HepG2 (cell line): ENCODE data around the gene LRRC45. TPM values are rescaled to one million over a fixed set of nuclear protein-coding genes. Genes with fewer than 3 reads are reported as not detected.
A peak's percentile ranks its signal among the peaks of the same experiment; 100 is the strongest.

Source experiments
- ARNT2 ChIP-seq: sonication (generic); formaldehyde crosslinking; IDR thresholded peaks from 2 replicates; pipeline ENCODE4 v1.8.0; 2022; ENCODE audit warnings: mild to moderate bottlenecking, low read depth, missing genetic modification reagents, moderate library complexity
- CCAR2 ChIP-seq: fragments of 200-400 bp; formaldehyde crosslinking; optimal IDR thresholded peaks from 2 replicates; pipeline ENCODE3; 2018; ENCODE audit warnings: low read depth, mild to moderate bottlenecking, low read length, moderate library complexity
- ETV6 ChIP-seq: sonication (generic); formaldehyde crosslinking; conservative IDR thresholded peaks from 2 replicates; pipeline ENCODE4 v1.4.0; 2020; ENCODE audit warnings: missing genetic modification reagents
- GFI1 ChIP-seq: sonication (generic); formaldehyde crosslinking; IDR thresholded peaks from 2 replicates; pipeline ENCODE4 v1.5.0; 2020; ENCODE audit warnings: missing genetic modification reagents, mild to moderate bottlenecking, borderline replicate concordance
- HNF4A ChIP-seq: sonication (generic); formaldehyde crosslinking; IDR thresholded peaks from 2 replicates; pipeline ENCODE4 v1.4.0; 2020; ENCODE audit warnings: missing genetic modification reagents
- KAT7 ChIP-seq: IDR thresholded peaks from 2 replicates; pipeline ENCODE4 v1.6.1; 2018; ENCODE audit warnings: borderline replicate concordance, missing compliant biosample characterization
- KDM2A ChIP-seq: sonication (generic); formaldehyde crosslinking; IDR thresholded peaks from 2 replicates; pipeline ENCODE4 v1.4.0; 2020; ENCODE audit warnings: low read depth, missing genetic modification reagents, borderline replicate concordance
- KLF16 ChIP-seq, 2 experiments: sonication (generic) in 1 of 2; formaldehyde crosslinking in 1 of 2; IDR thresholded peaks; 2 replicates each; pipeline versions ENCODE4 v1.6.1 to v1.8.0; 2016 to 2023; ENCODE audit warnings: missing genetic modification reagents in 2 of 2, missing compliant biosample characterization in 1 of 2
- NFKBIZ ChIP-seq: IDR thresholded peaks from 2 replicates; pipeline ENCODE4 v1.6.1; 2018; ENCODE audit warnings: missing genetic modification reagents, missing compliant biosample characterization
- NR2F2 ChIP-seq: IDR thresholded peaks from 2 replicates; pipeline ENCODE4 v1.6.1; 2012; ENCODE audit warnings: low read depth, inconsistent platforms, borderline replicate concordance
- SMAD3 ChIP-seq: sonication (generic); formaldehyde crosslinking; IDR thresholded peaks from 2 replicates; pipeline ENCODE4 v1.4.0; 2020; ENCODE audit warnings: missing genetic modification reagents
- THAP11 ChIP-seq: IDR thresholded peaks from 2 replicates; pipeline ENCODE4 v1.6.1; 2016; ENCODE audit warnings: missing biosample characterization, missing genetic modification reagents
- TP53 ChIP-seq: sonication (generic); formaldehyde crosslinking; conservative IDR thresholded peaks from 2 replicates; pipeline ENCODE4 v1.4.0; 2020; ENCODE audit warnings: missing genetic modification reagents
- U2AF1 ChIP-seq: fragments of 200-400 bp; formaldehyde crosslinking; optimal IDR thresholded peaks from 2 replicates; pipeline ENCODE3; 2017; ENCODE audit warnings: mild to moderate bottlenecking, low read depth, low read length
- ZBTB20 ChIP-seq: sonication (generic); formaldehyde crosslinking; IDR thresholded peaks from 2 replicates; pipeline ENCODE4 v1.8.1; 2023; ENCODE audit warnings: missing genetic modification reagents, low read depth, mild to moderate bottlenecking, borderline replicate concordance
- ZFAT ChIP-seq: sonication (generic); formaldehyde crosslinking; conservative IDR thresholded peaks from 2 replicates; pipeline ENCODE4 v1.8.1; 2023; ENCODE audit warnings: missing genetic modification reagents, inconsistent platforms
- ZFP62 ChIP-seq: sonication (generic); formaldehyde crosslinking; IDR thresholded peaks from 2 replicates; pipeline ENCODE4 v1.4.0; 2020; ENCODE audit warnings: missing genetic modification reagents
- ZIK1 ChIP-seq: sonication (generic); formaldehyde crosslinking; IDR thresholded peaks from 2 replicates; pipeline ENCODE4 v1.5.0; 2020; ENCODE audit warnings: mild to moderate bottlenecking, low read depth, missing genetic modification reagents, borderline replicate concordance
- ZNF644 ChIP-seq: IDR thresholded peaks from 2 replicates; pipeline ENCODE4 v1.6.1; 2016; ENCODE audit warnings: low read depth
- ZNF724P ChIP-seq: sonication (generic); formaldehyde crosslinking; IDR thresholded peaks from 2 replicates; pipeline ENCODE4 v1.8.0; 2022; ENCODE audit warnings: missing genetic modification reagents, borderline replicate concordance
- ZNF746 ChIP-seq: sonication (generic); formaldehyde crosslinking; IDR thresholded peaks from 2 replicates; pipeline ENCODE4 v1.8.0; 2022; ENCODE audit warnings: mild to moderate bottlenecking, missing genetic modification reagents
- ZNF773 ChIP-seq: sonication (generic); formaldehyde crosslinking; IDR thresholded peaks from 2 replicates; pipeline ENCODE4 v1.4.0; 2020; ENCODE audit warnings: missing genetic modification reagents, borderline replicate concordance
- polyA plus RNA-seq, 8 experiments: library from polyadenylated mRNA; depleted of rRNA in 3 of 8; stranded (reverse) in 7 of 8; unstranded in 1 of 8; fragments of >200 nt; fragmentation: Illumina TruSeq in 4 of 8; extraction: Trizol in 4 of 8; gene quantifications; 2 replicates each; pipeline versions ENCODE4 v1.2.1 to v1.2.3, GENCODE V29; 2011 to 2016; ENCODE audit warnings: low read depth in 4 of 8, missing spikeins in 1 of 8, mixed read lengths in 1 of 8; ENCODE audit not compliant: insufficient read depth in 1 of 8
- total RNA-seq, 5 experiments: library from RNA; depleted of rRNA; stranded (reverse); fragments of >200 nt; fragmentation: Illumina TruSeq; extraction: Trizol; gene quantifications; 2 replicates each; pipeline ENCODE4 v1.2.3, GENCODE V29; 2016; ENCODE audit warnings: low read depth in 1 of 5
- TF ChIP-seq, protein P1 (sequence below): IDR thresholded peaks from 2 replicates; pipeline ENCODE4 v1.6.1; 2016; ENCODE audit warnings: missing biosample characterization, missing genetic modification reagents, low read depth
- TF ChIP-seq, protein P2 (sequence below): IDR thresholded peaks from 2 replicates; pipeline ENCODE4 v1.6.1; 2016; ENCODE audit warnings: low read depth, borderline replicate concordance
- TF ChIP-seq, protein P3 (sequence below), 2 experiments: sonication (generic) in 1 of 2; formaldehyde crosslinking in 1 of 2; IDR thresholded peaks; 2 replicates each; pipeline versions ENCODE4 v1.4.0 to v1.6.1; 2018 to 2020; ENCODE audit warnings: missing genetic modification reagents in 2 of 2, borderline replicate concordance in 1 of 2, low read depth in 1 of 2, mild to moderate bottlenecking in 1 of 2, missing biosample characterization in 1 of 2
- TF ChIP-seq, protein P4 (sequence below): sonication (generic); formaldehyde crosslinking; IDR thresholded peaks from 2 replicates; pipeline ENCODE4 v1.8.0; 2022; ENCODE audit warnings: missing genetic modification reagents, low read depth, mild to moderate bottlenecking, borderline replicate concordance

Gene LRRC45
- total and polyA plus RNA-seq, 2 of the 13 experiments (the other 11 are each of a cell fraction or from before 2014, with no cell fraction given), result 11.6 to 48.1 TPM

DNA sequence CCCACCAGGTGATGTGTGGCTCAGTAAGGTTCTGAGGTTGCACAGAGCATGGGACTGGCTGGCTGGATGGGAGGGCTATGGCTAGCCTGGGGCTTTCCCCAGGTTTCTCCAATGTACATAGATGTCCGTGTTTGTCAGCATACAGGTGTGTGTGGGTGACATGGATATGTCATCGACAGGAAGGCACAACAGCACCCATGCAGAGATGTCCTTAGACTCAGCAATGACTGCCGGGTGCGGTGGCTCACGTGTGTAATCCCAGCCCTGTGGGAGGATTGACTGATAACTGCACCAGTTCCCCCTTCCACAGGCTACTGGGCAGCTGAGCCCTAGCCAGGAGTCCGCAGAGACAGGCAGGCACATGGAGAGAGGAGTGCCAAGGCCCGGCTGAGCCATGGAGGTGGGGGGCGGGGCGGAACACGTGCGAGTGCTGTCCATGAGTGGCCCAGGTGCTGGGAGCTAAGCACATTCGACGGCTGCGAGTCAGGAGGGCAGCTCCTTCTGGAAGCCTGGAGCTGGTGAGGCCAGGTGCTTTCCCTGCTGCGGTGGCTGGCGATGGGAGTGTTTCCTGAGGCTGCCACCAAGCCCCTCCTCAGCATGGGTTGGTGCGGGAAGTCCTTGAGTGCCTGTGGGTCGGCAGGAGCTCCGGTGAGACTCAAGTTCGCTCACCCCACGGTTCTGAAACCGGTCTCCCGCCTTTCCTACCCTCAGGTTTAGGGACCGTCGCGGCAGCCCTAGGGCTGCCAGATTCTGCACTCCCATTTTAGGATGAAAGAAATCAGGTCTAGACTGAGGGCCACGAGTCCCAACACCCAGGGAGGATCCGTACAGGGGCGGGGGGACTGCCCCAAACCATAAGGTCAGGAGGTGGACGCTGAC is 46.5 kb upstream of the LRRC45 start (continued):
- TF ChIP-seq, protein P1, sequence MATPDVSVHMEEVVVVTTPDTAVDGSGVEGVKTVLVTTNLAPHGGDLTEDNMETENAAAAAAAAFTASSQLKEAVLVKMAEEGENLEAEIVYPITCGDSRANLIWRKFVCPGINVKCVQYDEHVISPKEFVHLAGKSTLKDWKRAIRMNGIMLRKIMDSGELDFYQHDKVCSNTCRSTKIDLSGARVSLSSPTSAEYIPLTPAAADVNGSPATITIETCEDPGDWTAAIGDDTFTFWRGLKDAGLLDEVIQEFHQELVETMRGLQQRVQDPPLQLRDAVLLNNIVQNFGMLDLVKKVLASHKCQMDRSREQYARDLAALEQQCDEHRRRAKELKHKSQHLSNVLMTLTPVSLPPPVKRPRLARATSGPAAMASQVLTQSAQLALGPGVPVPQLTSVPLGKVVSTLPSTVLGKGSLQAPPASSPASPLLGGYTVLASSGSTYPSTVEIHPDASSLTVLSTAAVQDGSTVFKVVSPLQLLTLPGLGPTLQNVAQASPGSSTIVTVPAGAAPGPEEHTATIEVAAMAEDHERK (CRISPR knock-in tag), result no peak
- TF ChIP-seq TP53 (CRISPR knock-in tag), result no peak
- TF ChIP-seq NR2F2, result no peak
- TF ChIP-seq THAP11 (CRISPR knock-in tag), result no peak
- TF ChIP-seq, protein P2, sequence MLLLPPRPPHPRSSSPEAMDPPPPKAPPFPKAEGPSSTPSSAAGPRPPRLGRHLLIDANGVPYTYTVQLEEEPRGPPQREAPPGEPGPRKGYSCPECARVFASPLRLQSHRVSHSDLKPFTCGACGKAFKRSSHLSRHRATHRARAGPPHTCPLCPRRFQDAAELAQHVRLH (CRISPR knock-in tag), result no peak
- peak in 1 of 2 experiments; percentile 36; a peak in 1 of 4 replicates for TF ChIP-seq KLF16 (CRISPR knock-in tag; IDR thresholded peaks at IDR 0.05)
- TF ChIP-seq NFKBIZ (CRISPR knock-in tag), result no peak
- TF ChIP-seq ZBTB20 (CRISPR knock-in tag), result no peak
- TF ChIP-seq KDM2A (CRISPR knock-in tag), result peak; percentile 63; the same call in 1 of the 2 replicates
- peak; percentile 8 for TF ChIP-seq U2AF1
- TF ChIP-seq CCAR2, result no peak
- TF ChIP-seq HNF4A, result no peak
- no peak for TF ChIP-seq ZFAT (CRISPR knock-in tag)
- TF ChIP-seq ZNF724P (CRISPR knock-in tag), result no peak; the same call in 1 of the 2 replicates
- TF ChIP-seq ZNF746 (CRISPR knock-in tag), result 0 out of 2 replicates have a peak, but pooled peaks have one; percentile 28
- TF ChIP-seq ETV6, result no peak
- TF ChIP-seq, protein P3, sequence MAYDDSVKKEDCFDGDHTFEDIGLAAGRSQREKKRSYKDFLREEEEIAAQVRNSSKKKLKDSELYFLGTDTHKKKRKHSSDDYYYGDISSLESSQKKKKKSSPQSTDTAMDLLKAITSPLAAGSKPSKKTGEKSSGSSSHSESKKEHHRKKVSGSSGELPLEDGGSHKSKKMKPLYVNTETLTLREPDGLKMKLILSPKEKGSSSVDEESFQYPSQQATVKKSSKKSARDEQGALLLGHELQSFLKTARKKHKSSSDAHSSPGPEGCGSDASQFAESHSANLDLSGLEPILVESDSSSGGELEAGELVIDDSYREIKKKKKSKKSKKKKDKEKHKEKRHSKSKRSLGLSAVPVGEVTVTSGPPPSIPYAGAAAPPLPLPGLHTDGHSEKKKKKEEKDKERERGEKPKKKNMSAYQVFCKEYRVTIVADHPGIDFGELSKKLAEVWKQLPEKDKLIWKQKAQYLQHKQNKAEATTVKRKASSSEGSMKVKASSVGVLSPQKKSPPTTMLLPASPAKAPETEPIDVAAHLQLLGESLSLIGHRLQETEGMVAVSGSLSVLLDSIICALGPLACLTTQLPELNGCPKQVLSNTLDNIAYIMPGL (CRISPR knock-in tag; IDR thresholded peaks at IDR 0.05; ENCODE audit: borderline replicate concordance in 1 of 2, low read depth in 1 of 2), result 0 out of 4 replicates have a peak, but pooled peaks of 1 of the 2 experiments have one; percentile 64
- TF ChIP-seq ZNF773 (CRISPR knock-in tag), result no peak
- TF ChIP-seq SMAD3 (CRISPR knock-in tag), result 0 out of 2 replicates have a peak, but pooled peaks have one; percentile 23
- no peak for TF ChIP-seq GFI1 (CRISPR knock-in tag)
- TF ChIP-seq ZFP62 (CRISPR knock-in tag), result no peak
- TF ChIP-seq ARNT2 (CRISPR knock-in tag), result no peak; the same call in 1 of the 2 replicates
- TF ChIP-seq ZIK1, result 0 out of 2 replicates have a peak, but pooled peaks have one; percentile 24
- TF ChIP-seq, protein P4, sequence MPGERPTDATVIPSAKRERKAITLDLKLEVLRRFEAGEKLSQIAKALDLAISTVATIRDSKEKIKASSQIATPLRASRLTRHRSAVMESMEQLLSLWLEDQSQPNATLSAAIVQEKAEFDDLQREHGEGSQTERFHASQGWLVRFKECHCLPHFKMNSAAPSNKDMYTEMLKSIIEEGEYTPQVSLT, result no peak; the same call in 1 of the 2 replicates
- TF ChIP-seq ZNF644 (CRISPR knock-in tag), result no peak
- no peak; the same call in 1 of the 2 replicates for TF ChIP-seq KAT7 (CRISPR knock-in tag)
